Kidney epithelial cell (primary cell): ENCODE measurements around the gene RNF220. TPM values are rescaled to one million over a fixed set of nuclear protein-coding genes. Genes with fewer than 3 reads are reported as not detected.

ENCODE experiments used
- DNase-seq: peaks from one replicate; pipeline ENCODE4 v3.0.0-alpha.2; 2010; ENCODE audit warnings: low read depth
- H3K27me3 ChIP-seq: 2 replicates; pipeline ENCODE4 v1.6.0; 2011; ENCODE audit warnings: low read length; ENCODE audit not compliant: control insufficient read depth, insufficient read depth
- H3K36me3 ChIP-seq: 2 replicates; pipeline ENCODE4 v1.5.1; 2011; ENCODE audit warnings: low read length; ENCODE audit not compliant: control insufficient read depth, insufficient read depth
- H3K4me3 ChIP-seq: 2 replicates; pipeline ENCODE4 v1.5.1; 2011; ENCODE audit warnings: low read depth, mild to moderate bottlenecking, control low read depth, low read length
- total RNA-seq: library from RNA; depleted of rRNA; stranded (reverse); fragments of >200 nt; gene quantifications from 2 replicates; pipeline ENCODE4 v1.2.3, GENCODE V29; 2015
- TF ChIP-seq, protein P1 (sequence below): IDR thresholded peaks from 2 replicates; pipeline ENCODE4 v1.5.1; 2011; ENCODE audit warnings: mild to moderate bottlenecking, moderate library complexity, low read length, control low read depth, inconsistent platforms; ENCODE audit not compliant: insufficient read depth, poor library complexity, severe bottlenecking

Gene RNF220
- total RNA-seq, 1 donor from 2014 or later, result 127 TPM

DNA sequence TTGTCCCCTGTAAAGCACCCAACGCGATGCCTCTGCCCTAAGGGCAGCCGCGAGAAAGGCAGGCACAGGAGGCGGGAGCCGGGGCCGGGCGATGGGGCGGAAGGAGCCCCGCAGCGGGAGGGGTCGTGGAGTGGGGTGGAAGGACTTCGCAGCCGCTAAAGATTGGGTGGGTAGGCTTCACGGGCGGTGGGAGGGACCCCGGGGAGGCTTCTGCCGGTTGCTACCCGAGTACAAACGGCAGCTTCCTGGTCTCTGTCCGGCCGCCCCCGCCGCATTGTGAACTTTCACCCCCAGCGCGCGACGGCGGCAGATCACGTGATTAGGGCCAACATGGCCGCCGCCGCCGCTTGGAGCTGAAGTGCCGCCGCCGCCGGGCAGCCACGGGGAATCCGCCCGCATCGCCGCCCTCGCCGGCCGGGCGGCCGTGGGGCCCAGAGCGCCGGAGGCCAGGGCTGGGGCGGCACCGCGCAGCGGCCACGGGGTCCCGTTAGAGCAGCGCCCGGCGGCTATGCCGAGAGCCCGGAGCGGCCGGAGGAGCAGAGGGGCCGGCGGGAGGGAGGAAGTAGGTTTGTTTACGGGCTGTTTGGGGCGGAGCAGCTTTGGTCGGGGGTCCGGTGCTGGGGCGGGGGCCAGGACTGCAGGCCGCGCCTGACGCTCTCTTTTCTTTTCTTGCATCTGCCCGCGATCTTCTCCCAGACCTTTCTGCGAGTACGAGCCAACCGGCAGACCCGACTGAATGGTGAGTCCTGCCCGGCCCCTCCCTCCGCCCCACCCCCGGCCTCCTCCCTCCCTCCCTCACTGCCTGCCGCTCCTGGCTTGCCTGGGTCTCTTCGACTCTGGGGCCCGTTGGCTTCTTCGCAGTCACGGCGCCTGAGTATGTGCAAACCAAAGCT, 226.8 kb downstream of the RNF220 start:
- peaks cover 1% of the 10 kb centered on the region for H3K36me3 ChIP-seq
- H3K4me3 ChIP-seq, result peak overlapping the region; percentile 69
- TF ChIP-seq, protein P1, sequence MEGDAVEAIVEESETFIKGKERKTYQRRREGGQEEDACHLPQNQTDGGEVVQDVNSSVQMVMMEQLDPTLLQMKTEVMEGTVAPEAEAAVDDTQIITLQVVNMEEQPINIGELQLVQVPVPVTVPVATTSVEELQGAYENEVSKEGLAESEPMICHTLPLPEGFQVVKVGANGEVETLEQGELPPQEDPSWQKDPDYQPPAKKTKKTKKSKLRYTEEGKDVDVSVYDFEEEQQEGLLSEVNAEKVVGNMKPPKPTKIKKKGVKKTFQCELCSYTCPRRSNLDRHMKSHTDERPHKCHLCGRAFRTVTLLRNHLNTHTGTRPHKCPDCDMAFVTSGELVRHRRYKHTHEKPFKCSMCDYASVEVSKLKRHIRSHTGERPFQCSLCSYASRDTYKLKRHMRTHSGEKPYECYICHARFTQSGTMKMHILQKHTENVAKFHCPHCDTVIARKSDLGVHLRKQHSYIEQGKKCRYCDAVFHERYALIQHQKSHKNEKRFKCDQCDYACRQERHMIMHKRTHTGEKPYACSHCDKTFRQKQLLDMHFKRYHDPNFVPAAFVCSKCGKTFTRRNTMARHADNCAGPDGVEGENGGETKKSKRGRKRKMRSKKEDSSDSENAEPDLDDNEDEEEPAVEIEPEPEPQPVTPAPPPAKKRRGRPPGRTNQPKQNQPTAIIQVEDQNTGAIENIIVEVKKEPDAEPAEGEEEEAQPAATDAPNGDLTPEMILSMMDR, result no peak
- H3K27me3 ChIP-seq, result no peaks in the 10 kb centered on the region
- no peak for DNase-seq

DNA sequence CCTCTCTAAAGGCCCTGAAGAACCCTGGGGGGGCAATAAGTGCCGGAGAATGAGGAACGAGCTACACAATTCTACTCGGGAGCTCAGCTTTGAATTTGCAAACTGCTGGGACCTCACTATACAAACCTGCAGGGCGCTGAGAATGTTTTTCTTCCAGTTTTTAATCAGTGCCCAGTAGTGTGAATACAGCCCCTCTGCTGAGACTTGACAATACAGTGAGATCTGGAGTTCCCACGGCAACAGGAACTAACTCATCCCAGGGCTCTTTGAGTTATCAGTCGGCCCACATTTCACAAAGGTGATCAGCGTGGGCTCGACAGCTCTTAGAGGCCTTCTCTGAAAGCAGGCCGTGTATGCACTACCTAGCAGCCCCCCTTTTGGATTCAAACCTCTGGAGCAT, 227.5 kb downstream of the RNF220 start:
- Histone ChIP-seq H3K27me3 (no peaks in the 10 kb centered on the region), H3K36me3 (peaks cover 1% of the 10 kb centered on the region), H3K4me3 (peak overlapping the region; percentile 69)
- TF ChIP-seq, protein P1, result no peak
- DNase-seq, result no peak

DNA sequence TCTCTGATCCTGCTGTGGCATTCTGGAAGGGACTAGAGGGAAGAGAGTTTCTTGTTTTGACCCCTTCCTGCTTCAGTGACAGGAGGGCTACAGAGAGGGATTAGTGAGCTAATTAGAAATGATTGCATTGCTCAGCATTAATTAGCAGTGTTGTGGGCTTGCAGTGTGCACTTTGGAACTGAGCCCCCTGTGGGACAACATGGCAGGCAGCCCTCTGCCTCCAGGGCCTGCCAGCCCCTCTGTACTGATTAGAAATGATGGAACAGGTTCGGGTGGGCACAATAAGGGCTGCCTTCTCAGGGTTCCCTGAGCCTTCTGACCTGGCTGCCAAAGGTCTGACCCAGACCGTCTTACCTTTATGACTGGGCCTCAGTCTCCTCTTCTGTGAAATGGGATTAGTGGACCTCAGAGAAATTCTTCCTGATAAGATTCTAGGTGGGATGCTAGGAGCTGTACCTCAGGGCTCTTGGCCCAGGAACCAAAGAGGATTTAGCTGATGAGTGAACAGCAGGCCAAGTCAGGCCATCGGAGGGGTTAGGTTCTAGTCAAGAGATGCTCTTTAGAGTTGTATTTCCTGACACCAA, 229.6 kb downstream of the RNF220 start:
- Histone ChIP-seq H3K36me3 (peaks cover 1% of the 10 kb centered on the region), H3K4me3 (no peak overlapping the region), H3K27me3 (no peaks in the 10 kb centered on the region)
- DNase-seq, result no peak
- TF ChIP-seq, protein P1, result no peak

DNA sequence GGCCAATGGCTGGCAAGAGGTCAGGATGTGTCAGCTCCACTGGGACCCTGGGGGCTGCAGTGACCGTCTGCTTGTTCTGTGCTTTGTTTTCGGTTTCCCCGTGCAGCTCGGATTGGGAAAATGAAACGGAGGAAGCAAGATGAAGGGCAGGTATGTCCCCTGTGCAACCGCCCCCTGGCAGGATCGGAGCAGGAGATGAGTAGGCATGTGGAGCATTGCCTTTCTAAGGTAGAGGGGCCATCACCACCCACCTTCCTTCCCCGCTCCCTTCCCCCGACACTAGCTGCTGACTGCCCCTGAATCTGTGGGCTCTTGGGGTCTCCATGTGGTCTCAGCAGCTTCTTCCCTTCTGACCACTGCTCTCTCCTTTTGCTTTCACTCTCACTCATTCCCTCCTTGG, 230.4 kb downstream of the RNF220 start:
- Histone ChIP-seq H3K36me3 (peaks cover 1% of the 10 kb centered on the region), H3K27me3 (no peaks in the 10 kb centered on the region), H3K4me3 (no peak overlapping the region)
- TF ChIP-seq, protein P1, result no peak
- no peak for DNase-seq

DNA sequence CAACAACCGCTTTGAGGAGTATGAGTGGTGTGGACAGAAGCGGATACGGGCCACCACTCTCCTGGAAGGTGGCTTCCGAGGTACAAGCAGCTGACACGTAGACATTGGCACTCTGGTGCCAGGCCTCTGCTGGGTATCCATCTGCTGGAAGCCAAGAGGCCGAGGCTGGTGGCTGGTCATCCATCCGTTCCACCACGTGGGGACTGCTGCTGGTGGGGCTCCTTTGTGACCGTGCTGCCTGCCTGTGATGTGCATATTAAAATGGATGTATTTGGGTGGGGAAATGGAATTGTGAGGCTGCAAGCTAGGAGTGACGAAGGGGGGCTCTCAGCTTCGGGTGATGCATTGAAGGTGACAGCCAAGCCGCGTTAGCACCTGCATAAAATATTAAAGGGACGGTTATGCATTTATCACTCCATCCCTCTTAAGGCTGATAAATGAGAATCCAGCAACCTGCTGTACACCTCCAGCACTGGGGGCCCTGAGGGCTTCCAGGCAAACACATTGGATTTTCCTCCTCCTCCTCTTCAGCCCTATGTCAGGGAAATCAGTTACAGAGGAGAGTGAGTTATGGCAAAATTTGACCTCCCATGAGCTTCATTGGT, 231.1 kb downstream of the RNF220 start:
- H3K36me3 ChIP-seq, result peaks cover 1% of the 10 kb centered on the region
- H3K27me3 ChIP-seq, result no peaks in the 10 kb centered on the region
- TF ChIP-seq, protein P1, result no peak
- H3K4me3 ChIP-seq, result no peak overlapping the region
- DNase-seq, result no peak
